ENCODE measurements around the gene CILP2. TPM values are rescaled to one million over a fixed set of nuclear protein-coding genes. Genes with fewer than 3 reads are reported as not detected.

Gene CILP2
- total and polyA plus RNA-seq, 4 donors = 0.08 to 0.42 (median 0.09) TPM; not detected in 1

GRCh38 chr19:19507354-19507753 is 30.7 kb upstream of the CILP2 start:
- no peak overlapping the region for H3K27ac ChIP-seq (ENCODE audit: low read depth in 1 of 2, low read length in 2 of 2)
- DNase-seq (ENCODE audit: low spot score) = no peak
- peaks cover 14 to 48% (median 17%) of the 10 kb centered on the region in 4 donors for H3K36me3 ChIP-seq (ENCODE audit: control insufficient read depth in 4 of 4, insufficient read depth in 3 of 4, low read depth in 1 of 4, low read length in 3 of 4)
- H3K27me3 ChIP-seq (ENCODE audit: control insufficient read depth in 4 of 4, insufficient read depth in 4 of 4, low read length in 3 of 4) = no peaks in the 10 kb centered on the region
- no peak overlapping the region for H3K4me3 ChIP-seq (ENCODE audit: low read depth in 1 of 3, low read length in 3 of 3)
- no peaks in the 10 kb centered on the region for H3K4me1 ChIP-seq (ENCODE audit: control insufficient read depth in 4 of 4, insufficient read depth in 4 of 4, low read length in 3 of 4)
- H3K9me3 ChIP-seq (ENCODE audit: control insufficient read depth in 4 of 4, low read length in 3 of 4) = no peaks in the 10 kb centered on the region
- 95% methylated on average over 8 of the region's 8 CpGs for WGBS
- no peak overlapping the region for H3K9ac ChIP-seq (ENCODE audit: low read depth in 1 of 2, low read length in 2 of 2)
- TF ChIP-seq MAX (IDR thresholded peaks at IDR 0.05) = no peak
- TF ChIP-seq ZBTB33 (IDR thresholded peaks at IDR 0.05) = no peak
- TF ChIP-seq FOXA2 (IDR thresholded peaks at IDR 0.05) = no peak
- no peak for TF ChIP-seq YY1 (IDR thresholded peaks at IDR 0.05)
- TF ChIP-seq TAF1 (conservative IDR thresholded peaks at IDR 0.05) = no peak
- no peak for TF ChIP-seq RXRA (IDR thresholded peaks at IDR 0.05)
- TF ChIP-seq, protein P1, sequence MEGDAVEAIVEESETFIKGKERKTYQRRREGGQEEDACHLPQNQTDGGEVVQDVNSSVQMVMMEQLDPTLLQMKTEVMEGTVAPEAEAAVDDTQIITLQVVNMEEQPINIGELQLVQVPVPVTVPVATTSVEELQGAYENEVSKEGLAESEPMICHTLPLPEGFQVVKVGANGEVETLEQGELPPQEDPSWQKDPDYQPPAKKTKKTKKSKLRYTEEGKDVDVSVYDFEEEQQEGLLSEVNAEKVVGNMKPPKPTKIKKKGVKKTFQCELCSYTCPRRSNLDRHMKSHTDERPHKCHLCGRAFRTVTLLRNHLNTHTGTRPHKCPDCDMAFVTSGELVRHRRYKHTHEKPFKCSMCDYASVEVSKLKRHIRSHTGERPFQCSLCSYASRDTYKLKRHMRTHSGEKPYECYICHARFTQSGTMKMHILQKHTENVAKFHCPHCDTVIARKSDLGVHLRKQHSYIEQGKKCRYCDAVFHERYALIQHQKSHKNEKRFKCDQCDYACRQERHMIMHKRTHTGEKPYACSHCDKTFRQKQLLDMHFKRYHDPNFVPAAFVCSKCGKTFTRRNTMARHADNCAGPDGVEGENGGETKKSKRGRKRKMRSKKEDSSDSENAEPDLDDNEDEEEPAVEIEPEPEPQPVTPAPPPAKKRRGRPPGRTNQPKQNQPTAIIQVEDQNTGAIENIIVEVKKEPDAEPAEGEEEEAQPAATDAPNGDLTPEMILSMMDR (IDR thresholded peaks at IDR 0.05; ENCODE audit: low read depth, low read length, missing input control) = no peak

DNA sequence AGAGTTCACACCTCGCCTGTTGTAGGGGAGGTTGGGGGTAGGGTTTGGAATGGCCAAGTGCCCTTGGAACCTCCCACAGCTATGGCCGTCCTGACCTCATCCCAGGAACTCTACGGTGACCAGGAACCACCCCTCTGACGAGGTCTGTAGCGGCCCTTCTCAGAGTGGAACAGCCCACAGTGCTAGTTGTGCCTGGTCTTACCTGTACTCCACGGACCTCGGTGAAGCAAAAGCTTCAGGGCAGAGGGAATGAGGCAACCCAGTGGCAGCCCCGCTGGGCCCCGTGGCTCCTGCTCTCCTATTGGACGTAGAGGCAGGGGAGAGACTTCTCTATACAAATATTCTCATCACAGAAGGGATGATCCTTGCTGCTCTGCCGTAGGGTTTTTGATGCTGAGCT is 29.8 kb upstream of the CILP2 start:
- Histone ChIP-seq H3K4me3 (ENCODE audit: low read depth in 1 of 3, low read length in 3 of 3) (no peak overlapping the region), H3K27me3 (ENCODE audit: control insufficient read depth in 4 of 4, insufficient read depth in 4 of 4, low read length in 3 of 4) (no peaks in the 10 kb centered on the region), H3K9me3 (ENCODE audit: control insufficient read depth in 4 of 4, low read length in 3 of 4) (no peaks in the 10 kb centered on the region), H3K27ac (ENCODE audit: low read depth in 1 of 2, low read length in 2 of 2) (no peak overlapping the region), H3K36me3 (ENCODE audit: control insufficient read depth in 4 of 4, insufficient read depth in 3 of 4, low read depth in 1 of 4, low read length in 3 of 4) (peaks cover 9 to 39% (median 12%) of the 10 kb centered on the region in 4 donors), H3K4me1 (ENCODE audit: control insufficient read depth in 4 of 4, insufficient read depth in 4 of 4, low read length in 3 of 4) (no peaks in the 10 kb centered on the region), H3K9ac (ENCODE audit: low read depth in 1 of 2, low read length in 2 of 2) (no peak overlapping the region)
- DNase-seq (ENCODE audit: low spot score) = no peak
- no peak for TF ChIP-seq FOXA2 (IDR thresholded peaks at IDR 0.05)
- no peak for TF ChIP-seq HNF4A (conservative IDR thresholded peaks at IDR 0.05)
- TF ChIP-seq, protein P1 (IDR thresholded peaks at IDR 0.05; ENCODE audit: low read depth, low read length, missing input control) = no peak
- TF ChIP-seq RAD21 (IDR thresholded peaks at IDR 0.05) = no peak
- TF ChIP-seq EGR1 (IDR thresholded peaks at IDR 0.05; ENCODE audit: low read depth in 2 of 2) = no peak
- no peak for TF ChIP-seq SP1 (IDR thresholded peaks at IDR 0.05)
- TF ChIP-seq HNF4G (IDR thresholded peaks at IDR 0.05) = no peak
- no peak for TF ChIP-seq TAF1 (conservative IDR thresholded peaks at IDR 0.05)
- TF ChIP-seq FOXA1 (IDR thresholded peaks at IDR 0.05) = no peak
- TF ChIP-seq YY1 (IDR thresholded peaks at IDR 0.05) = no peak
- TF ChIP-seq JUND (IDR thresholded peaks at IDR 0.05) = no peak
- TF ChIP-seq NR2F2 (IDR thresholded peaks at IDR 0.05) = no peak
- TF ChIP-seq MAX (IDR thresholded peaks at IDR 0.05) = no peak
- TF ChIP-seq ZBTB33 (IDR thresholded peaks at IDR 0.05) = no peak
- 80% methylated on average over 11 of the region's 11 CpGs for WGBS

Data from liver (tissue), 9 donors.